Activated naive CD4-positive, alpha-beta T cell (primary cell): ENCODE measurements around the gene SCGB1A1.

ENCODE experiments used
- DNase-seq, 4 experiments: peaks; one replicate each; lab custom pipeline; 2025; lab: John Stamatoyannopoulos, UW

The SCGB1A1 gene

DNA sequence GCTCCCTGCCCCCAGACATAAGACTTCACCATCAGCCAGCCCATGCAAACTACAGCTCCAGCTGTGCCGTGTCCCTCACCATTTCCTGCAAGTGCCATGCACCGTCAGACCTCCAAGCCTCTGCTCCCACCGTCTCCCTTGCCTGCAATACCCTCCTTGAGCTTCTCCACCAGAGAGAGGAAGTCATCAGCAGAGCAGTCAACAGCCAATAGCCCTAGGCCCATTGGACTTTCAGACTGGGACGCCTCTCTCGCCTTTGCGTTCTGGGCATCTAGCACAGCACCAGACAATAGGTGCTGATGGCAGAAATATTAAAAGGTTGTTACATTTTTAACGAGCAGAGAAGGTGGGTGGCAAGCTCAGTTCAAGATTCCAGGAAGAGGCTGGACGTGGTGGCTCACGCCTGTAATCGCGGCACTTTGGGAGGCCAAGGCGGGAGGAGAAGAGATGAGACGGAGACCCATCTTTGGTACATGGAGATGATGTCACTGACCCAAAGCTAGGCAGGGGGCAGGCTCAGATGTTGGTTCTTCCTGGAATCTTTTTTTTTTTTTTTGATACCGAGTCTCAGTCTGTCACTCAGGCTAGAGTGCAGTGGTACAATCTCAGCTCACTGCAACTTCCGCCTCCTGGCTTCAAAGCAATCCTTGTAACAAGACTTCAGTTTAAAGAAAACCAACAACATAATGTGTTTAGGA, 31.9 kb downstream of the SCGB1A1 start:
- no peak for DNase-seq

DNA sequence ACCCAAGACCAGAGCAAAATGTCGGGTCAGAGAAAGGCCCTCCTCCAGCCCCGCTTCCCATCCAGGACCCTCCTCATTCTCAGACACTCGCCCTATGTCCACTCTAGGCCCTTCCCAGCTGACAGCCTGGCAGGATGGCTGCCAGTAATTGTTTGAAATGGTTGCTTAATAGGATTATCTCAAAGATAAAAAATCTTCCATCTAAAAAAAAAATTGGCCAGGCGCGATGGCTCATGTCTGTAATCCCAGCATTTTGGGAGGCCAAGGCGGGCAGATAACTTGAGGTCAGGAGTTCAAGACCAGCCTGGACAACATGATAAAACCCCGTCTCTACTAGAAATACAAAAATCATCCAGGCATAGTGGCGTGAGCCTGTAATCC, 32.4 kb downstream of the SCGB1A1 start:
- no peak for DNase-seq

DNA sequence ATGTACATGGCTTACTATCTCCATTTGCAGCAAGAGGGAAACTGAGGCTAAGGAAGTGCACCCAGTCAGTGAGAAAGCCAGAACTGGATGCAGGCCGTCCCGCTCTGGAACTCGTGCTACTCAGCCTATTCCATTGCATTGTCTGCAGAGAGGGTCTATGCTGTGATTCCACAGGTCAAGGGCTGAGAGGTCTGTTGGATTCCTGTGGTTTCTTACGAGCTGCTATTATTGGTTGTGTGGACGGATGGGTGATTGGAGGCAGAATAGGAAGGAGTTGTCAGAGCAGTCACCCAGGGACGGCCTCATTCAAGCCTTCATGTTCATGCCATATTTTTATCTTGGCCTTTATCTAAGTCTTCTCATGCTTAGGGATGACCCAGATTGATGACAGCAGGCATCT, 33.4 kb downstream of the SCGB1A1 start:
- no peak for DNase-seq

DNA sequence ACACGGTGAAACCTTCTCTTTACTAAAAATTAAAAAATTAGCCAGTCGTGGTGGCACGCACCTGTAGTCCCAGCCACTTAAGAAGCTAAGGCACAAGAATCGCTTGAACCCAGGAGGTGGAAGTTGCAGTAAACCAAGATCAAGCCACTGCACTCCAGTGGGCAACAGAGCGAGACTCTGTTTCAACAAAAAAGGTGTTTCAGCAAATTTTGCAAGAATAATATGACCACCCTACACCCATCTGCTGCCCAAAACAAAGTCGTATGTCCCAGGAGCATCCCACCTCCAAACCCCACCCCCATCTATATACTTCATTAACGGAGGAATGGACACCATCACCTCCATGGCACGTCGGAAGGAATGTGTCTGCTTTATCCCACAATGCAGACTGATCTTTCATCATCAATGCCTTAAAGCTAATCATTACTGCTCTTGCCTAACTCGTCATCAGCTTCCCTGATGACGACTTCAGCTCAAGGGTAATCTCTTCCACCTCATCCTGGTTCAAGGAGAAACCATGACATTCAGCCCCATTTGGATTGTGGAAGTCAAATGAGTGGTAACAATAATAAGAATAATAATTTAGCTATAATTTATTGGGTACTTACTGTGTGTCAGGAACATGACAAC, 34.1 kb downstream of the SCGB1A1 start:
- DNase-seq, result no peak

DNA sequence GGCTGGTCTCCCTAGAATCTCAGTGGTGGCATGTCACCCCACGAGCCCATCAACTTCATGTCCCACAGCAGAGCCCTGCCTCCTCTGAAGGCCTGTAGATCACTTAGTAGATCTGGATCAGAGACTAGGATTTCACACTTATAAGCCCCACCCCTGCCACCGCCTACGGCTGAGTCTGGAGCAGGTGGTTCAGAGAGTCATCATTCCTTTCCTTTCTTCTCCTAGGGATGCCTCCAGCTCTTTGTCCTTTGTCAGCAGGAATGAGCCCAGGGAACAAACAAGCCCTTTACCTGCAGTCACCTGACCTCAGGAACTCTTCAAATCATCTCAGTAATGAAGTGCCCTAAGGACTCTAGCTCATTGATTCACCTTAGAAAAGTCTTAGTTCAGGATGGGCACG, 37.8 kb downstream of the SCGB1A1 start:
- no peak for DNase-seq

DNA sequence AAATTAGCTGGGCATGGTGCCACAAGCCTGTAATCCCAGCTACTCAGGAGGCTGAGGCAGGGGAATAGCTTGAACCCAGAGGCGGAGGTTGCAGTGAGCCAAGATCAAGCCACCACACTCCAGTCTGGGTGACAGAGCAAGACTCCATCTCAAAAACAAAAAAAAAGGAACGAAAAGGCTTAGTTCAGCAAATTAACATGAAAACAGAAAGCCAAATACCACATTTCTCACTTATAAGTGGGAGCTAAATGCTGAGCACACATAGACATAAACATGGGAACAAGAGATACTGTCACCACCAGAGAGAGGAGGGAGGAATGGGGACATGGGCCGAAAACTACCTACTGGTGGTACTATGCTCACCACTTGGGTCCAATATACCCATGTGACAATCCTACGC, 38.6 kb downstream of the SCGB1A1 start:
- no peak for DNase-seq

DNA sequence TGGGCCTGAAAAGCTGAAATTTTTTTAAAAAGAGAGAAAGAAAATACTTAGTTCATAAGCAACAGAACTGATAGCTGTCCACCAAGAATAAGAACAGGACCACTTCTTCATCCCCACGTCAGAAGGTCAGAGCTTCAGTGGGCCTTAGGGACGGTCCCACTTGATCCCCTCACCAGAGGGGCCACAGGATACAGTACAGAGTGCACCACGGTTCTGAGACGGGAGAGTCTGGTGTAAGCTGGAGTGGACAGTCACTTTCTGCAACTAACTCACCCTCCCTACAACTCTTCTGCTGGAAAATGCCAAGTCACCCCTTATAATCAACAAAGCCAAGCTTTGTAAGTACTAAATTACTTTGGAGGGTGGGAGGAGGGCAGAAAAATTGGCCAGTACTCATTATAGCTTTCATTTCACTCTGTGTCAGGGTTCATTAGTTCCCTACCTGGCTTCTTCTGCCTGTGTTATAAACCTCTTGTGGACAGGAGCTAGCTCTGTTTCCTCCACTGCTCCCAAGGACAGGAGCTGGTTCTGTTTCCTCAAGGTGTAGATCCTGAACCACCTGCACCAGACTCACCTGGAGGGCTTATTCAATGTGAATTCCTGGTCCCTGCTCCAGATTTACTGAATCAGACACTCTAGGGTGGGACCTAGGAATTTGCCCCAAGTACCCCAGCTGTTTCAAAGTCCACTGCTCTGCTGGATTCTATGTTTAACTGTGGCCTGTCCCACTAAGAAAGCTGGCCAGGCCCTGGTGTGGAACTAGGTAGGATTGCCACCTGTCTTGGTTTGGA, 39.6 kb downstream of the SCGB1A1 start:
- no peak for DNase-seq

DNA sequence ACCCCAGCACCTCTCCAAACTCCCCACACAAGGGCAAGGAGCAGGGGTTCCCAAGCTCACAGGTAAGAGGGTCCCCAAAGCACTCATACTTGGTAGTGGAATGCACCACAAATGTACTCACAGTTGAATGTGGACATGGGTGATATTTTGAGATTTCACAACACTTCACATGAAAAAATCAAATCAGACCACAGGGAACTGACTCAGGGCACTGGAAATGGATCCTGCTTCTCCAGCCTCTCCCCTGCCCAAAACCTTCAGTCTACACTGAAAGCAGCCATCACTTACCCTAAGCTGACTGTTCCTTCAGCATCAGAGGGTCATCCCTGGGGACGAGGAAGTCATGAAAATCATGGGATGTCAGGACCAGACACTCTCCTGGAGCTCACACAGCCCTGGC, 40.2 kb downstream of the SCGB1A1 start:
- no peak for DNase-seq

DNA sequence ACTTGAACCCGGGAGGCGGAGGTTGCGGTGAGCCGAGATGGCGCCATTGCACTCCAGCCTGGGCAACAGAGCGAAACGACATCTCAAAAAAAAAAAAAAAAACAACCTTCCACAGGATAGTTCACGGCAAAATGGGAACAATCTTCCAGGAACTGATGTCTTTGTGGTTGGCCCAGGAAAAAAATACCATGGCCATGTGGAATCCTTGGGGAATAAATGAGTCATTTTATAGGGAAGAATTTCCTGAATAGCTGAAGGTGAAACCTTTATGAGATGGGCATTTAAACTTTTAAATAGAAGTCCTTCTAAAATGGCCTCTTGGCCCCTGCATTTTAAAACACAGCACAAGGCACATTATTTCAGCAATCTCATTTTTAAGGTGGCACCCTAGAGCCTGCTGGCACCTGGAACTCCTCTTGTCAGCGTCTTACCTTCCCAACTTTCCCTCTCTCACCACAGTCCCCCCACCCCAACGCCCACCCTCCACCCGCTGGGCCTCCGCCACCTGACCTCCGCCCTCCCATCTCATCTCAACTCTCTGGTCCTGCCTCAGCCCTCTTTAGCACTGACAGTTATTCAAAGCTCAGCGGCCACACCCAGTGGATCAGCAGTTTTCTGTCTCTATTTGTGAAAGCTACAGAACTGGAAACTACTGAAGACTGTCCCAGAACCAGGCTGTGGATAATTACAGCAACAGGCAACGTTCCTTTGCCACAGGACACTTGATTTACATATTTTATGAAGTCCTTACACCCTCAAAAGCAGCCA, 43.1 kb downstream of the SCGB1A1 start:
- DNase-seq, result no peak

DNA sequence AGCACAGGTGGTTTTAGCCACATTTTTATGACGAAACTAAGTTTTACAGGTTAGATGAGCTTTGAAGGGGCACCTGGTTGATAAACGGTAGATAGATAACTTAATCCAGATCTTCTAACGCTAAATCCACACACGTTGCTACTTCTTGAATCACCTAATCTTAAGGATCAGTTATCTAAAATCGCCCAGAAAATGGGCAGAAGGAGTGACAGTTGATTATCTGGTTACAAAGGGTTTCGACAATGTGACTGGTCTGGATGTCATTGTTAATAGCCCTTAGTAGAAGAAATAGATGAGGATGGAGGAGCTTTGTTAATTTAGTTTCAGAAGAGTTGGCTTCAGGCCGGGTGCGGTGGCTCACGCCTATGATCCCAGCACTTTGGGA, 43.7 kb downstream of the SCGB1A1 start:
- DNase-seq, result no peak

DNA sequence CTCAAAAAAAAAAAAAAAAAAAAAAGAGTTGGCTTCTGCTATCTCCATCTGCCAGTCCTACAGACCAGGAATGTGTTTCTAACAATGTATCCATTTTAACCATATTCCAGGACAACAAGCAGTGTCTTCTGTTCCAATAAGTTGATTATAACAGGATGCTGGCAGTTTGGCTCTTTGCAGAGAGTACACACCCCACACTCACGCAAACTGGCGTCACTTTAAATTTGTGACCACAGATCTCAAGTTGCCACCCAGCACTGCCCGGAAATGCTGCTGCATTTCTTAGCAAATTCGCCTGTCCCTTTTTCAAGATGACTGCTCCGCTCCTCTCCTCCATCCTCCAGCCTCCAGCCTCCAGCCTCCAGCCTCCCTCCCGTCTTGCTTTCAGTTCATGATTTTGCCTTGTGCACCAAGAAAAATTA, 44.3 kb downstream of the SCGB1A1 start:
- DNase-seq, result no peak

DNA sequence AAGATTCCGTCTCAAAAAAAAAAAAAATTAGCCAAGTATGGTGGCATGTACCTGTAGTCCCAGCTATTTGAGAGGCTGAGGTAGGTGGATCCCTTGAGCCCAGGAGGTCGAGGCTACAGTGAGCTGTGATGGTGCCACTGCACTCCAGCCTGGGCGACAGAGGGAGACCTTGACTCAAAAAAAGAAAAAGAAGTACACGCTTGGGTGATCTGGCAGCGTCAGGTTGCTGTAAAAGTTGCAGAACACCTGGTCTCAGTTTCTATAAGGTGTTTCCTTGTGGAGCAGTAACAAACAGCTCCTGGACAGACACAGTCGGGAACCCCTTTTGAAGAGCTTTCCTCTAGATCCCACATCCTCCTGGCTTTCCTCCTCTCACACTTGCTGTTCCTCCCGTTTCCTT, 45.8 kb downstream of the SCGB1A1 start:
- no peak for DNase-seq

DNA sequence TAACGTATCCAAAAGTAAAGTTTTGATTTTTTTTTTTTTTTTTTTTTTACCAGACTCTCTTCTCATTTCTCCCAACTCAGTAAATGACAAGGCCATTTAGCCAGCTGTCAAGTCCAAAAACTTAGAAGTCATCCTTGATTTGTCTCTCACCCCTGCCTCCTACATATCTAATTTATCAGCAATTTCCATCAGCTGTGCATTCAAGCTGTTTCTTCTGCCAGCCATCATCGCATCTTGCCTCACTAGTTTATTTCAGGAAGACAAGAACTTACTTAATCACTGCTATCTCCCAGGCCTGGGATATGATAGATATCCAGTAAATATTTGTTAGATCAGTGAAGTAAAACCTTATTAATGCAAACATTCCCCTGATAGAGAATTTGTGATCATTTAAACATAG, 47.6 kb downstream of the SCGB1A1 start:
- no peak for DNase-seq

DNA sequence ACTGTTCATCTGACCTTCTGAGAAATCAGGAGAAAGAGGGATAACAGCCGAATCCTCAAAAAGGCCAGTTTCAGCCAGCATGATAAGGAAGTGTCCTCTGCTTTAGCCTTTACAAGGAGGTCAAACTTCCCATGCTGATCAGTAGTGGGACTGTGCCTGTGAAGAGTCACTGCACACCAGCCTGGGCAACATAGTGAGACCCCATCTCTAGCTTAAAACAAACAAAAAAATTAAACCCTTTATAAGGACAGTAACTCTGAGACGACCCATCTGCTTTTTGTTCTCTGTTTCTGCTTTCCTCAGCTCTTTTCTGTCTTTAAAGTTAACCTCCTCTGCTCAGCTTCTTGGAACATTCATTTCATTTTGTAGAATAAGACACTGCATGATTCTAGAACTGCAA, 49.7 kb downstream of the SCGB1A1 start:
- DNase-seq, result no peak

DNA sequence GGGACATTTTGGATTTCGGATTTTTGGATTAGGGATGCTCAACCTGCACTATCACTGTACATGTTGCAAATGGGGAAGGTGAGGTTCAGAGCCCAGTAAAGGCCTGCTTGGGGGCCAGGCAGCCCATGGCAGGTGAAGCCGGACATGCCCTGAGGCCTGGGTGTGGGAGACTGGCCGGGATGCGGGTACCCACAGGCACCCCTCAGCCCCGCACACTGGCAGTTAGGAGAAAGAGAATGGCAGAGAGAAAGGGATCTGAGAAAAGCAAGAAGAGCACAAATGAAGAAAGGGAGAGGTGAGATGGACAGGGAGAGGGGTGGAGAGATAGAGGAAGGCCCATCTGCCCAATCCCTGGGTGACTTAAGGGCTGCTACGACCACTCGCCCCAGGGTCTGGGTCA, 52.8 kb downstream of the SCGB1A1 start:
- DNase-seq, result no peak

DNA sequence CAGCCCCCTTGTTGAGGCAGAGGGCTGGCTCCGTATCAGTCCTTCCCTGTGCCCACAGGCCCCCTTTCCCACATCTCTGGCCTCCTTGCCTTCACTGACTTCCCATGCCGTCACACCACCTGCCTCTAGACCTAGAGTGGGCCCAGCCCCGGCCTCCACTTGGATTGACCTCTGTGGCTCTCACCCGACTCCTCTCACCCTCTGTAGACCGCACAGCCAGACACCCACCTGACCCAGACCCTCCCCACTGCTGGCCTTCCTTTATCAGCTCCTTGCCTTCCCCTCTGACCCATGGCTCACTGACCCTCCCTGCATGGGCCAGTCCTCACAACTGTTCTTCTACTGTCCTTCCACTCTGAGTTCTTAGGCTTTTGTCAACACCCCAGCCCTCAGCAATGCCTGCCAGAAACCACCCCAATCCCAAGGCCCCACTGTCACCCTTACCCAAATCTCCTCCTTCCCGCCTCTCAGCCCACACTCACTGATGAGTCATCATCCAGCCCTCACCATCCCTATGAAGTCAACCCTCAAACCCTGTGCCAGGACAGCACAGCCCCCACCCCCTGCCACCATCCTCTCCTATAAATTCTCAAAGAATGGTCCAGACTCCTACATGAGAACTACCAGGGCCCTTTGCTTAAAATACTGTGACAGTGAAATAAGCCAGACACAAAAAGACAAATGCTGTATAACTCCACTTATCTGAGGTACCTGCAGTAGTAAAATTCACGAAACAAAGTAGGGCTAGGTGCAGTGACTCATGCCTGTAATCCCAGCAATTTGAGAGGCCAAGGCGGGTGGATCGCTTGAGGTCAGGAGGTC, 53.4 kb downstream of the SCGB1A1 start:
- DNase-seq, result no peak
